Measurements from ENCODE around the gene POLDIP2.
A peak's percentile ranks its signal among the peaks of the same experiment; 100 is the strongest.

Gene POLDIP2

DNA sequence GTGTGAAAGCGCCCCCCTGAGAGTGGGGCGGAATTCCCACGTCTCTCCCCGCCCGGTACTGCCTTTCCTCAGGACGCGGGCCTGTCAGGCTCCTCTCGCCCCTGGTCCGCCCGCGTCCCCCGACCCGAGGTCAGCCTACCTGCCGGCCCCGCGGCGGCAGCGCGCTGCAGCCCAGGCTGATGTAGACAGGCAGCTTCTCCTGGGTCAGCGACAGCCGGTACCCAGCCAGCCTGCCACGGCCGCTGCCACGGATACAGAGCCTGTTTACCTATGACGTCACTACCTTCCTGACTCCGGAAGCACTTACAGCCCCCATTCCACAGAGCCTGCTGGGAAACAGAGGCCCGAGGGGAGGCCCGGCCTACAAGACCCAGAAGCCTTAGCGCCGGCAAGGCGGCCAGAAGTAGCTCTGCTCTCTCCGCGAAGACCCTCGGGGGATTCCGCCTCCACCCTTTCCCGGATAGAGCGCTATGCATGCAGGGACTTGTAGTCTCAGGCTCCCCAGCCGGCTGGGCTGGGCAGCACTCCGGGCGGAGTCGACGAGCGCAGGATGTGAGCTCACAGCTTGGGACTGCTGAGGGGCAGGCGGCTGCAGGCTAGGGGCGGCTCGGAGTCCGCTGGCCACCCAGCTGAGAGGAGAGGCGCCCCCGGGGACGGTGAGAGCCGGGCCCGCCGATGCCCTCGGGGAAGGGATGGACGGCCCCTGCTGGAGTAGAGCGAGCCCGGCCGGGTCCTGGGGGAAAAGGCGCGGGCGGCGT, 21.9 kb downstream of the POLDIP2 start, which contains the start of the genes IFT20 and TNFAIP1:
IFT20 (minus strand) TSS at position 272 of the 758 bp plus-strand sequence. CDS start 3,487 bp downstream, outside the sequence.
TNFAIP1 (plus strand) TSS at position 561 of the 758 bp plus-strand sequence. CDS start 3,761 bp downstream, outside the sequence.
- peak; percentile 98 for DNase-seq

- DNase-seq, result no peak
Measured at GRCh38 chr17:28334666-28335200, 22.6 kb downstream of the POLDIP2 start.

- no peak for DNase-seq
Measured at GRCh38 chr17:28334171-28334570, 23.2 kb downstream of the POLDIP2 start.

DNA sequence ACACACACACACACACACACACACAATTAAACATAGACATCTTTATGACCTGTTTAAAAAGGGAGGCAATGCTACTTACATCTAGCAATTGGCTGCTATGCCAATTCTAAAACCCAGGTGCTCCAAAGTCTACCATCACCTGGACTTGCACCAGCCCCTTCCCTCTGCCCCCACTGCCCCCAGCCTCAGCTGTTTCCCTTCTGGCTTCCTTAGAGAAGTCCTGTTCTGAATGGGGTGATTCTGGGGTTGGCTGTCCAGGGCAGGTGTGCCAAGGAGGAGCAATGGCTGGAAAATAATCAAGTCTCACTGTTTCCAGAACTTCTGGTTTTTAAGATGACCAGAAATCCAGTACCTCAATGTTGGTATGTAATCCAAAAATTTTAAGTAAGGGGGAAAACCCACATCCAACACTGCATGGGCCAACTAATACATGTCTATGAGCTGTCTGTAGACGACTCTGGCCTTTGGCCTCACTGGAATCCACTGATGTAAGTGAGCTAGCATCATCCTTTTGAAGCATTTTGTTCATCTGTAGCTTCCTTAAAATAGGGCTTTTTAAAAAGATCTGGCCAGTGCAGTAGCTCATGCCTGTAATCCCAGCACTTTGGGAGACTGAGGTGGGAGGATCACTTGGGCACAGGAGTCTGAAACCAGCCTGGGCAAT, 24.1 kb downstream of the POLDIP2 start:
- DNase-seq, result no peak

DNA sequence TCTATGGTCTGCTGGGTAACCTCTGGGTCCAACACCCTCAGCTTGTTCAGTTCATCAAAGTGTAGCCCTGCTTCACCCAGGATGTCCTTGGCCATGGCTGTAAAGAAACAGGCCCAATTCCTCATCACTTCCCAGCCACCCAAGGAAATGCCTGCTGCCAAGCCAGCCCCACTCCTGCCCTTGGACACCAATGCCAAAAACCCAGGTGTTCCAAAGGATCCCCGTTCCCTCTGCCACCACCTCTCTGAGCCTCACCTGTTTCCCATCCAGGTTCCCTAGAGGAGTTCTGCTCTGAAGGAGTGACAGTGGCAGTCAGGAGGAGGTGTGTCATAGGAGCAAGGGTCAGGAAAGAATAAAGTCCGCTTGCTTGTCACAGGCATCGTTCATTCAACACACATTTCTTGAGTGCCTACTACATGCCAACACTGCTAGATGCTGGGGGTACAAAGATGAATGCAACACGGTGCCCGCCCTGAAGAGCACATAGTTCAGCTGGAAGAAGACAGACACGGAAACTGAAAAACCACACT, 25.4 kb downstream of the POLDIP2 start:
- DNase-seq, result no peak

- no peak for DNase-seq
Measured at GRCh38 chr17:28330671-28331070, 26.7 kb downstream of the POLDIP2 start.

DNA sequence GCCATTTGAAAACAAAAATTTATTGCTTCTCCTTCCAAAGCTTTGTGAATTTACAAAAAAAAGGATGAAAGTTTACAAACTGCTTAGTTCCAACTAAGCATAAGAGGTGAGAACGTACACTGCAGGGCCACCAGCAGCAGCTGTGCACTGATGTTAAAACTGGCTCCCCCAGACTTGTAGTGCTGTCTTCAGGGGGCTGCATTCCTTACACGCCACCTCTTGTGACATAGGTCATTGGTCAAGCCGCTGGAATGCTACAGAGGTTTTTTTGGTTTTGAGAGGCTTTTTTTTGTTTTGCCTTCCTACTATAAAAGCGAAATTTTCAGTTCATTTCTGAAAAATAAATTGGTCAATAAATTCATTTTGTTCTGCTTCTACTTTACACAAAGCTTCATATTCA, 29.0 kb downstream of the POLDIP2 start:
- DNase-seq, result no peak

DNA sequence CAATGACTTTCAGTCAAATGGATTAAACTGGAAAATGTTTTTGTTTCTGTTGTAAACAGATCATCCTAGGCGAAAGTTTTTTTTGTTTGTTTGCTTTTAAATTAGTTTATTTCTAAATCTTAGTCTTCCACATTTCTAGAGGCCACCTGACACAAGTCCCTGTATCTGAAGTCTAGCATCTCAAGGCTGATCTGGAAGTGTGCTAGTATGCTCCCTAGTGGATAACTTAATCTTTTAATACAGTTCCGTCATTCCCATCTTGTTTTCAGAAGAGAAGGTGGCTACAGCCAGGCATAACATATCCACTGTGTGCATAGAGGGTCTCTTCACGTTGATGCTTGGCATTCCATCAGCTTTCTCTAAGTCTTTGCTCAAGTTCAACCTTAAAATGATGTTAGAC, 29.6 kb downstream of the POLDIP2 start:
- DNase-seq, result no peak

DNA sequence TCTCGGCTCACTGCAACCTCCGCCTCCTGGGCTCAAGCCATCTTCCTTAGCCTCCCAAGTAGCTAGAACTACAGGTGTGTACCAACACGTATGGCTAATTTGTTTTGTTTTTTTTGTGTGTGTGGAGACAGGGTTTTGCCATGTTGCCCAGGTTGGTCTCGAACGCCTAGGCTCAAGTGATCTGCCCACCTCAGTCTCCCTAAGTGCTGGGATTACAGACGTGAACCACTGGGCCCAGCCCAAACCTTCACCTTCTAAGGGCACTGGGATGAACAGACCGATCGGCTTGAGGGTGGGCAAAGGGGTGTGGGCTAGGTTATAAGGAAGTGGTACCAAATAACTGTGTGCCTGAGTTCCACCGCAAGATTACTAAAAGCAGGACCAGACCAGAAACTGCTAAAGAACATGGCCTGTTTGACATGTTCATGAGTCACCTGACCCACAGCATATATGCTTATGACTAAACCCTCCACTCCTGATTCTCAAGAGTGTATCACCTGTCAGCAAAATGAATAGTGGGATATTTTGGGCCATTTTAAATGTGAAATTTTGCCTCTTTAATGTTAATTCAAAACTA, 30.2 kb downstream of the POLDIP2 start:
- peak; percentile 3 for DNase-seq

GRCh38 chr17:28326114-28326513, 31.2 kb downstream of the POLDIP2 start:
- DNase-seq, result no peak

- no peak for DNase-seq
Measured at GRCh38 chr17:28325211-28325610, 32.1 kb downstream of the POLDIP2 start.

DNA sequence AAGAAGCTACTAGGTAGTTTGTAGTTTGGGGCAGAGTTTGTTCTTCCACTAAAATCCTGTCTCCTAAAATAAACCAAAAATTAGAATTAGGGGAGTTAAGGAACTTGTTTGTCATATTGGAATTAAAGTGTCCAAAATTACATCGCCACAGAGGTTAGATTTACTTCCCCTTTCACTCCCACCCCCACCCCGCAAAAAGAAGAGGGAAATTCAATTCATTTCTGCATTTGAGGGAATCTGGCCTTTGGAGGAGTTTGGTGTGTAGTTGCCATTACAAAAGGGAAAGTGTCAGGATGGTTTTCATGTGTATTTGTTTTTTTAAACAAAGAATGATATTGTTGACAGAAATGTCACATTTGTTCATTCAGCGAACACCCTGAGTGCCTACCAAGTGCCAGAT, 32.5 kb downstream of the POLDIP2 start:
- no peak for DNase-seq

DNA sequence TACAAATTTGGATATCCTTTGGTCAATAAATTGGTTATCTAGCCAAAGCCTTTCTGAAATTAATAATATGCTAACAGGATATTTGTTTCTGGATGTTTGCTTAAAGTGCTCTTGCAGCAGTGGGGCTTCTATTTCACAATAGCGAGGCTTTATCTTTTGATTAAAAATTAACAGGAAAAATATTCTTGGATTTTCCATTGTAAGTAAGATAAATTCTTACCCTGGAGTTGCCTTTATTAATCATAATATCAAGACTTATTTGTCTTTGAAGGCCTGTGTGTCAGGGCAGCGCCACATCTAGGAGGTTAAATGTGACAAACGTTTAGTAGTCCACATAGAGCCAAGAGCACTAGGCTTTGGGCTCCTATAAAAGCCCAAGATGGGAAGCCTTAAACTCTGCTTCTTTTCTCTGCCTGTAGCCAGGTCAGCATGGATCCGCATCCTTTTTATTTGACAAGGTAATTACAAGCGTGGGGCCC, 33.0 kb downstream of the POLDIP2 start:
- DNase-seq, result no peak

- no peak for DNase-seq
Measured at GRCh38 chr17:28320215-28321061, 36.9 kb downstream of the POLDIP2 start.

- DNase-seq, result no peak
Measured at GRCh38 chr17:28319598-28319935, 37.8 kb downstream of the POLDIP2 start.

DNA sequence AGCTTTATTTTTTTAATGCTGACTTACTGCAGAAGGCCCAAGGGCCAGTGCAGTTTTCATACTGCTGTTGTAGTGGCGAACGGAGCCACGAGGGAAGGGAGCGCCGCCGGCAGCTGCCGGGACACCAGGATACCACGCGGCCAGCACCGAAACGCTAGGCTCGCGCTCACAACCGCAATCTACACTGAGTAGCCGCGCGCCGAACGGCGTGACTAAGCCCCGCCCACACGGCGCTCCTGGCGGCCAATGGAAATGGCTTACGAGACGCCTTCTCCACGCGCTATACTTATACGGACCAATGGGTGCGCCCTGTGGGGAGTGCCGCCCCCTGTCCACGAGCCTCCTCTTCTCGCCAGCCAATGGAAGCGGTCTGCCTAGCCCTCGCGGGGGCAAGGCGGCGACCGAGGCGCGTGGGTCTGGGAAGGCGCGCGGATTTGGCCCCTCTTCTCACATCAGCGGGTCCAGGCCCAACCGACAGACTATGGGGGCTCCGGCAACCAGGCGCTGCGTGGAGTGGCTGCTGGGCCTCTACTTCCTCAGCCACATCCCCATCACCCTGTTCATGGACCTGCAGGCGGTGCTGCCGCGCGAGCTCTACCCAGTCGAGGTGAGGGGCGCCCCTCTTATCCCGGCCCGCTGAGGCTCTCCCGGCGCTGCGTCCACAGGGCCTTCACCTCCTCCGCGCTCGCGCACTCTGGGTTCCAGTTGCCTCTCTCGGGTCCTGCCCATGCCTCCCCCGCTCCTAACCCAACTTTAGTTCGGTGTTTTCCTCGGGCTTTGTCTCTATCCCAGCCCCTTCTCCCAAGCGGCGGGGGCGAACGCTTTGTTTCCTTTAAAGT, 38.3 kb downstream of the POLDIP2 start, which contains the start of gene TMEM97:
TMEM97 (plus strand) TSS at position 442 of the 839 bp plus-strand sequence; CDS start at position 482, 40 bp downstream.
- peak; percentile 97 for DNase-seq

GRCh38 chr17:28317966-28318758, 39.2 kb downstream of the POLDIP2 start:
- DNase-seq, result no peak

- DNase-seq, result no peak
Measured at GRCh38 chr17:28317099-28317965, 40.0 kb downstream of the POLDIP2 start.

All from stimulated activated naive CD4-positive, alpha-beta T cell treated with Interleukin-2 at 50 U/mL for 16 hours (primary cell).